Gastrocnemius medialis (tissue), 4 donors: Measurements from ENCODE around the gene TBATA.

Source experiments
- CTCF ChIP-seq, 5 experiments: fragments of 450-650 bp in 3 of 5; fragments of 200-600 bp in 2 of 5; sonication (generic) in 2 of 5; IDR thresholded peaks in 4 of 5; conservative IDR thresholded peaks in 1 of 5; 1 replicate in 4 of 5; 2 replicates in 1 of 5; pipeline ENCODE4 v1.5.1; 2016 to 2019; ENCODE audit warnings: antibody characterized with exemption in 5 of 5, mild to moderate bottlenecking in 3 of 5, moderate library complexity in 3 of 5
- POLR2A ChIP-seq, 2 donors: fragments of 450-650 bp; IDR thresholded peaks; one replicate each; pipeline ENCODE4 v1.6.1; 2017; ENCODE audit warnings: antibody characterized with exemption in 2 of 2, mild to moderate bottlenecking in 2 of 2, moderate library complexity in 2 of 2

GRCh38 chr10:70834441-70835151, 49.4 kb upstream of the TBATA start:
- TF ChIP-seq CTCF (IDR thresholded peaks at IDR 0.05 in 4 of 5, conservative IDR thresholded peaks at IDR 0.05 in 1 of 5), result no peak
- no peak for TF ChIP-seq POLR2A (IDR thresholded peaks at IDR 0.05)
